GM12801 (cell line): ENCODE measurements around the gene RFX7.

Experiments used
- CTCF ChIP-seq: IDR thresholded peaks from one replicate; pipeline ENCODE4 v1.5.1; 2011; ENCODE audit warnings: control low read depth; ENCODE audit not compliant: insufficient read length; ENCODE audit errors: extremely low read depth

Gene RFX7

GRCh38 chr15:56227306-56227705 is 16.4 kb downstream of the RFX7 start:
- TF ChIP-seq CTCF: no peak

- TF ChIP-seq CTCF: no peak
Measured at GRCh38 chr15:56225520-56225919, 18.2 kb downstream of the RFX7 start.

- TF ChIP-seq CTCF: no peak
Measured at GRCh38 chr15:56222302-56222701, 21.4 kb downstream of the RFX7 start.

GRCh38 chr15:56217341-56217740 is 26.3 kb downstream of the RFX7 start:
- no peak for TF ChIP-seq CTCF

GRCh38 chr15:56215769-56216168 is 27.9 kb downstream of the RFX7 start:
- TF ChIP-seq CTCF: no peak

GRCh38 chr15:56211960-56212550 is 31.6 kb downstream of the RFX7 start:
- TF ChIP-seq CTCF: no peak

GRCh38 chr15:56211064-56211463 is 32.6 kb downstream of the RFX7 start:
- TF ChIP-seq CTCF: no peak
